ENCODE results near the gene URI1. TPM values are rescaled to one million over a fixed set of nuclear protein-coding genes. Genes with fewer than 3 reads are reported as not detected.
A peak's percentile ranks its signal among the peaks of the same experiment; 100 is the strongest.

Gene URI1, protein sequence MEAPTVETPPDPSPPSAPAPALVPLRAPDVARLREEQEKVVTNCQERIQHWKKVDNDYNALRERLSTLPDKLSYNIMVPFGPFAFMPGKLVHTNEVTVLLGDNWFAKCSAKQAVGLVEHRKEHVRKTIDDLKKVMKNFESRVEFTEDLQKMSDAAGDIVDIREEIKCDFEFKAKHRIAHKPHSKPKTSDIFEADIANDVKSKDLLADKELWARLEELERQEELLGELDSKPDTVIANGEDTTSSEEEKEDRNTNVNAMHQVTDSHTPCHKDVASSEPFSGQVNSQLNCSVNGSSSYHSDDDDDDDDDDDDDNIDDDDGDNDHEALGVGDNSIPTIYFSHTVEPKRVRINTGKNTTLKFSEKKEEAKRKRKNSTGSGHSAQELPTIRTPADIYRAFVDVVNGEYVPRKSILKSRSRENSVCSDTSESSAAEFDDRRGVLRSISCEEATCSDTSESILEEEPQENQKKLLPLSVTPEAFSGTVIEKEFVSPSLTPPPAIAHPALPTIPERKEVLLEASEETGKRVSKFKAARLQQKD
- total RNA-seq (100 to 1,000 TPM in 1 of 5 experiments, 10 to 100 TPM in 4; 55.0 to 106 (median 71.8) TPM), polyA plus RNA-seq (10 to 100 TPM; 17.5 to 27.3 TPM), total RNA-seq (110 reads per million, percentile 86 among the genes with 10 or more reads in this experiment)

DNA sequence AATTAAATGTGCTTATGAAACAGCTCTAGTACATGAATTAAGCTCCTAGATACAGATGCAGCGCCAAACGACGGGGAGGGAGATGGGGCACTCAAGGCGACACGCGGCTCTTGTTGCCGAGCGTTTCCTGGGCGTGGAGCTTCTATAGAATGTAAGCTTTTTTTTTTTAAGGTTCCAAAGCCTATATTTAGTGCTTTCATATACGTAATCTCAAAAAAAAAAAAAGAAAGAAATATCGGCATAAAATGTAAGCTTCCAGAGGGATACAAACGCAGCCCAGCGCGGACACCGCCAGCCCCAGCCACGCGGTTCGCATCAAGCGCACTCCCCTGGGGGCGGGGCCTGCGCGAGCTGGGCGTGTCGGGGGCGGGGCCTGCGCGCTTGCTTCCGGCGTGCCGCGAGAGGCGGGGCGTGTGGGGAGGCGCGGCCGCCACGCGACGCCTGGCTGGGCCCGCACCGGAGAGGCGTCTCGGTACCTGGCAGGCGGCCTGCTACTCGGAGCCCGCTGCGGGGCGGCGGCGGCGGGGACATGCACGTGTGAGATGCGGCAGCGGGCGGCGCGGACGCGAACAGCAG lies at the start of gene URI1:
Gene URI1 (plus strand): TSS at position 412 of the 576 bp plus-strand sequence. CDS start 309 bp downstream, outside the sequence.
- Mint-ChIP-seq H3K4me3 (peak within 1 kb of the TSS; percentile 92 to 99 (median 96)), H3K4me1 (peaks cover 35 to 55% (median 47%) of the 10 kb centered on the region in 7 donors), H3K27ac (peak within 1 kb of the TSS; percentile 86 to 96 (median 94)), H3K9me3 (peaks cover 3 to 10% (median 6%) of the 10 kb centered on the region in 11 donors), H3K36me3 (peaks cover 0 to 10% (median 9%) of the 10 kb centered on the region in 5 donors), H3K27me3 (peaks cover 0 to 4% (median 0%) of the 10 kb centered on the region in 5 donors)
- Histone ChIP-seq H3K36me3 (ENCODE audit: control insufficient read depth in 2 of 3, insufficient read depth in 3 of 3, low read length in 3 of 3) (no peaks in the 10 kb centered on the region), H3K4me3 (ENCODE audit: low read length) (peak within 1 kb of the TSS; percentile 95), H3K27ac (ENCODE audit: low read depth, low read length) (peak within 1 kb of the TSS; percentile 88), H3K27me3 (ENCODE audit: control insufficient read depth in 2 of 2, insufficient read depth in 2 of 2, low read length in 2 of 2) (no peaks in the 10 kb centered on the region), H3K9me3 (ENCODE audit: control insufficient read depth in 2 of 3, low read length in 3 of 3) (no peaks in the 10 kb centered on the region), H3K4me1 (ENCODE audit: control insufficient read depth in 2 of 2, insufficient read depth in 2 of 2, low read length in 2 of 2) (peaks cover 27 to 35% of the 10 kb centered on the region in 2 donors)
- ChIA-PET POLR2A (interaction anchor here (0.5 to 2.7 kb wide), 18 partner anchors 14 to 1272 kb away, joined by 3 to 25 read pairs (median 4); partner anchors contain the start of genes C19orf12, PLEKHF1 and POP4), CTCF (interaction anchor here (1.2 to 1.8 kb wide), 3 partner anchors 25 to 226 kb away, joined by 3 to 4 read pairs (median 4); no protein-coding TSS in a partner anchor)
- DNase-seq: peak; percentile 86 to 99 (median 93)
- intact Hi-C loops (cut with micrococcal nuclease): loop anchor here (1.0 to 10.0 kb wide), 13 partner anchors 24 to 730 kb away; partner anchors contain the start of genes C19orf12 (in 2 of the 2), CCNE1 (in 2 of the 2), POP4 (in 2 of the 2) and UQCRFS1 (in 2 of the 2)
- ATAC-seq: peak; percentile 98

DNA sequence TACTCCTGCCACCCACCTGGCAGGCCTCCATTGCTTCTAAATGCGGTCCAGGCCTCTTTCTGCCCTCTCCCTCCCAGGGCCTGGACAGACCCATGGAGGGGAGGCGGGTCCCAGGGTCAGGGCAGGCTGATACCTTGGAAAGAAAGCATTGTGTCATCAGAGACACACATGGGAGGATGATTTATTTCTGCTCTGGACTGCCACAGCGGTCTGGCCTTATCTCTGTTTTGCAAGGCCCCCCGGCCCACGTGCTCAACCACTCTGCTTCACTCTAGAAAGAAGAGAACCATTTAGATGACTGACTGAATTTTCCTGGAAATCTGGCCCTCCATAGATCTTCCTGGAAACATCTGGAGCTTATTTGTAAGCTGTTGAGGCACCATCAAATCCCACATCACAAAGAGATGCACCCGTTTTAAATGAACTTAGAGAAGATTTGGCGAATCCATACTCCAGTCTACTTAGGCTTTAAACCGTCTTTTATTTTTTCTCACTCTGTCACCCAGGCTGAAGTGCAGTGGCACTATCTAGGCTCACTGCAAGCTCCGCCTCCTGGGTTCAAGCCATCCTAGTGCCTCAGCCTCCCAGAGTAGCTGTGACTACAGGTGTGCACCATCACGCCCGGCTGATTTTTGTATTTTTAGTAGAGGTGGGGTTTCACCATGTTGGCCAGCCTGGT lies 48.3 kb upstream of the URI1 start:
- H3K4me3 ChIP-seq (ENCODE audit: low read length): no peak overlapping the region
- ATAC-seq (no peak), DNase-seq (no peak)
- H3K27ac Mint-ChIP-seq: no peak overlapping the region
- no peaks in the 10 kb centered on the region for H3K4me1 ChIP-seq (ENCODE audit: control insufficient read depth in 2 of 2, insufficient read depth in 2 of 2, low read length in 2 of 2)
- ChIA-PET CTCF (interaction anchor here (1.0 kb wide), 1 partner anchor 9 kb away, joined by 3 read pairs; no protein-coding TSS in a partner anchor), POLR2A (no interaction called here)
- no peaks in the 10 kb centered on the region for H3K36me3 ChIP-seq (ENCODE audit: control insufficient read depth in 2 of 3, insufficient read depth in 3 of 3, low read length in 3 of 3)
- no peaks in the 10 kb centered on the region for H3K36me3 Mint-ChIP-seq
- peaks cover 0 to 7% (median 0%) of the 10 kb centered on the region in 11 donors for H3K9me3 Mint-ChIP-seq
- no peaks in the 10 kb centered on the region for H3K9me3 ChIP-seq (ENCODE audit: control insufficient read depth in 2 of 3, low read length in 3 of 3)
- H3K27me3 ChIP-seq (ENCODE audit: control insufficient read depth in 2 of 2, insufficient read depth in 2 of 2, low read length in 2 of 2): no peaks in the 10 kb centered on the region
- intact Hi-C loops (cut with micrococcal nuclease): no loop called here
- peaks cover 0 to 7% (median 5%) of the 10 kb centered on the region in 5 donors for H3K27me3 Mint-ChIP-seq
- no peaks in the 10 kb centered on the region for H3K4me1 Mint-ChIP-seq
- H3K27ac ChIP-seq (ENCODE audit: low read depth, low read length): no peak overlapping the region
- no peak overlapping the region for H3K4me3 Mint-ChIP-seq

DNA sequence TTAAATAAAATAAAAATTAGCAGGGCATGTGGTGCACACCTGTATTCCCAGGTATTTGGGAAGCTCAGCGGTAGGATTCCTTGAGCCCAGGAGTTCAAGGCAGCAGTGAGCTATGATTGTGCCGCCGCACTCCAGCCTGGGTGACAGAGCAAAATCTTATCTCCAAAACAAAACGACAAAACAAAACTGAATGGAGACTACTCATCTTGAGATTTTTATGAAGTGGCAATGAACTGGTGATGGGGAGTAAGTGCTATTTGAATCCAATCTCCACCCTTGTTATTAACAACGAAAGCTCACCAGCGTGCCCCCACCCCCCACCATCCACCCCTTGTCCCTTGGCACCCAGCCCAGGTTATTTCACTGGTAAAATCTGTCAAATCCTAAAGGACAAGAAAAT lies 45.2 kb upstream of the URI1 start:
- Histone ChIP-seq H3K4me3 (ENCODE audit: low read length) (no peak overlapping the region), H3K4me1 (ENCODE audit: control insufficient read depth in 2 of 2, insufficient read depth in 2 of 2, low read length in 2 of 2) (no peaks in the 10 kb centered on the region), H3K27me3 (ENCODE audit: control insufficient read depth in 2 of 2, insufficient read depth in 2 of 2, low read length in 2 of 2) (no peaks in the 10 kb centered on the region), H3K36me3 (ENCODE audit: control insufficient read depth in 2 of 3, insufficient read depth in 3 of 3, low read length in 3 of 3) (no peaks in the 10 kb centered on the region), H3K9me3 (ENCODE audit: control insufficient read depth in 2 of 3, low read length in 3 of 3) (no peaks in the 10 kb centered on the region), H3K27ac (ENCODE audit: low read depth, low read length) (no peak overlapping the region)
- ATAC-seq: no peak
- POLR2A ChIA-PET: no interaction called here
- intact Hi-C loops (cut with micrococcal nuclease): no loop called here
- Mint-ChIP-seq H3K27ac (no peak overlapping the region), H3K36me3 (no peaks in the 10 kb centered on the region), H3K4me3 (no peak overlapping the region), H3K9me3 (no peaks in the 10 kb centered on the region), H3K27me3 (peaks cover 0 to 7% (median 5%) of the 10 kb centered on the region in 5 donors), H3K4me1 (no peaks in the 10 kb centered on the region)
- DNase-seq: no peak
- CTCF ChIA-PET: no interaction called here

DNA sequence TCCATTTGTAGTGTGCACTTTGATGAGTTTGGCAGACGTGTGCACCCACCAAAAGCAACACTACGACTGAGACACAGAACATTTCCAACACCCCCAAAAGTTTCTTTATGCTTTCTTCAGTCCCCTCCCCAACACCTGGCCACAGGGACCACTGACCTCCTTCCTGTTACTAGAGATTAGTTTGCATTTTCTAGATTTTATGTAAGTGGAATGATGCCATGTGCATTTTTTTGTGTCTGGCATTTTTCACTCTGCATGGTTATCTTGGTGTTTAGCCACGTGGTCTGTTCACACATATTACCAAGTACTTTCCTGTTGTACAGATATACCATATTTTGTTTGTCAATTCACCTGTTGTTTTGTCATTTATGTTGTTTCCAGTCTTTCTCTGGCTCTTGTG lies 44.6 kb upstream of the URI1 start:
- Mint-ChIP-seq H3K4me3 (no peak overlapping the region), H3K27ac (peak overlapping the region in 1 of 9 donors; percentile 4), H3K4me1 (no peaks in the 10 kb centered on the region), H3K36me3 (no peaks in the 10 kb centered on the region), H3K9me3 (no peaks in the 10 kb centered on the region), H3K27me3 (peaks cover 0 to 5% (median 5%) of the 10 kb centered on the region in 5 donors)
- no peaks in the 10 kb centered on the region for H3K36me3 ChIP-seq (ENCODE audit: control insufficient read depth in 2 of 3, insufficient read depth in 3 of 3, low read length in 3 of 3)
- intact Hi-C loops (cut with micrococcal nuclease): no loop called here
- H3K27ac ChIP-seq (ENCODE audit: low read depth, low read length): no peak overlapping the region
- POLR2A ChIA-PET: no interaction called here
- H3K4me1 ChIP-seq (ENCODE audit: control insufficient read depth in 2 of 2, insufficient read depth in 2 of 2, low read length in 2 of 2): no peaks in the 10 kb centered on the region
- H3K27me3 ChIP-seq (ENCODE audit: control insufficient read depth in 2 of 2, insufficient read depth in 2 of 2, low read length in 2 of 2): no peaks in the 10 kb centered on the region
- DNase-seq (no peak), ATAC-seq (no peak)
- CTCF ChIA-PET: no interaction called here
- no peaks in the 10 kb centered on the region for H3K9me3 ChIP-seq (ENCODE audit: control insufficient read depth in 2 of 3, low read length in 3 of 3)
- H3K4me3 ChIP-seq (ENCODE audit: low read length): no peak overlapping the region

DNA sequence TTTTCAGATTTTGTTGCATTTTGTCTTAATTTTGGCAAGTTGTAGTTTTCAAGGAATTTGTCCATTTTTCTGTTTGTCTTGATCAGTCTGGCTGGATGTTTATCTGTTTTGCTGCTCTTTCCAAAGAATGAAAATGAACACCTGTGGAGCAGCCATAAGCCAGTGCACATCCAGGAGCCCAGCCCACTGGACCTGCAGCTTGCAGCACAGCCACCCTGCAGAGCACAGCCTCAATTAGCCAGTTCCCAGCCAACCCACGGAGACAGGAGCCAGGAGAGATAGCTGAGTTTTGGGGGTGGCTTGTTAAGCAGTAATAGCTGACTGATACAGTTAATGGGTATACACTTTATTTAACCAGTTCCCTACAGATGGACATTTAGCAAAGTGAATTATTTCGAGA lies 38.0 kb upstream of the URI1 start:
- no peaks in the 10 kb centered on the region for H3K27me3 ChIP-seq (ENCODE audit: control insufficient read depth in 2 of 2, insufficient read depth in 2 of 2, low read length in 2 of 2)
- Mint-ChIP-seq H3K4me3 (no peak overlapping the region), H3K9me3 (peaks cover 0 to 4% (median 0%) of the 10 kb centered on the region in 11 donors), H3K36me3 (no peaks in the 10 kb centered on the region), H3K27me3 (peaks cover 0 to 8% (median 6%) of the 10 kb centered on the region in 5 donors), H3K27ac (no peak overlapping the region), H3K4me1 (no peaks in the 10 kb centered on the region)
- ChIA-PET CTCF (no interaction called here), POLR2A (no interaction called here)
- H3K27ac ChIP-seq (ENCODE audit: low read depth, low read length): no peak overlapping the region
- H3K4me3 ChIP-seq (ENCODE audit: low read length): no peak overlapping the region
- intact Hi-C loops (cut with micrococcal nuclease): no loop called here
- H3K36me3 ChIP-seq (ENCODE audit: control insufficient read depth in 2 of 3, insufficient read depth in 3 of 3, low read length in 3 of 3): no peaks in the 10 kb centered on the region
- H3K4me1 ChIP-seq (ENCODE audit: control insufficient read depth in 2 of 2, insufficient read depth in 2 of 2, low read length in 2 of 2): no peaks in the 10 kb centered on the region
- DNase-seq (no peak), ATAC-seq (no peak)
- no peaks in the 10 kb centered on the region for H3K9me3 ChIP-seq (ENCODE audit: control insufficient read depth in 2 of 3, low read length in 3 of 3)
